Fibroblast of the aortic adventitia (primary cell): ENCODE measurements around the gene CTDP1. TPM values are rescaled to one million over a fixed set of nuclear protein-coding genes. Genes with fewer than 3 reads are reported as not detected.

ENCODE experiments used
- DNase-seq: peaks from one replicate; pipeline ENCODE4 v3.0.0-alpha.2; 2010; ENCODE audit warnings: low read depth
- H3K4me3 ChIP-seq: 2 replicates; pipeline ENCODE4 v1.5.1; 2011; ENCODE audit warnings: low read depth, mild to moderate bottlenecking, control low read depth, low read length, moderate library complexity
- total RNA-seq: library from RNA; depleted of rRNA; stranded (reverse); fragments of >200 nt; gene quantifications from 2 replicates; pipeline ENCODE4 v1.2.3, GENCODE V29; 2012; ENCODE audit warnings: low replicate concordance
- TF ChIP-seq, protein P1 (sequence below): IDR thresholded peaks from 2 replicates; pipeline ENCODE4 v1.5.1; 2011; ENCODE audit warnings: mild to moderate bottlenecking, low read length, control low read depth, inconsistent platforms; ENCODE audit not compliant: insufficient read depth

Gene CTDP1
- total RNA-seq, 1 donor = 14.1 TPM

DNA sequence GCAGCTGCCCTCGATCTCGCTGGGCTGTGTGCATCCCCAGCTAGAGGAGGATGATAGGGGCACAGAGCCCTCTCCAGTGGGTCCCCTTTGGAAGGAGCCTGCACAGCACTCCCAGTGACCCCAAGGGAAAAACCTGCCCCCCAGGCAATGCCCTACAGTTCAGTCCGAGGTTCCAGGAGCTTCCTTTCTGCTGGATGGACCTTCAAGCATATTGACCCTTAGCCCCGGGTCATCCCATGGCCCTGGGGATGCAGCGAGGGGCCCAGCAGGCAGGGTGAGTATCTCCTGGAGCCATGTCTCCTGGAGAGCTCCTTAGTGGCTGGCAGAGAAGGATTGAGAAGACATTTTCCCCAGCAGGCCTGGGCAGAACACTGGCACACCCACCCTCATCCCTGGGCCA lies 45.4 kb upstream of the CTDP1 start:
- TF ChIP-seq, protein P1, sequence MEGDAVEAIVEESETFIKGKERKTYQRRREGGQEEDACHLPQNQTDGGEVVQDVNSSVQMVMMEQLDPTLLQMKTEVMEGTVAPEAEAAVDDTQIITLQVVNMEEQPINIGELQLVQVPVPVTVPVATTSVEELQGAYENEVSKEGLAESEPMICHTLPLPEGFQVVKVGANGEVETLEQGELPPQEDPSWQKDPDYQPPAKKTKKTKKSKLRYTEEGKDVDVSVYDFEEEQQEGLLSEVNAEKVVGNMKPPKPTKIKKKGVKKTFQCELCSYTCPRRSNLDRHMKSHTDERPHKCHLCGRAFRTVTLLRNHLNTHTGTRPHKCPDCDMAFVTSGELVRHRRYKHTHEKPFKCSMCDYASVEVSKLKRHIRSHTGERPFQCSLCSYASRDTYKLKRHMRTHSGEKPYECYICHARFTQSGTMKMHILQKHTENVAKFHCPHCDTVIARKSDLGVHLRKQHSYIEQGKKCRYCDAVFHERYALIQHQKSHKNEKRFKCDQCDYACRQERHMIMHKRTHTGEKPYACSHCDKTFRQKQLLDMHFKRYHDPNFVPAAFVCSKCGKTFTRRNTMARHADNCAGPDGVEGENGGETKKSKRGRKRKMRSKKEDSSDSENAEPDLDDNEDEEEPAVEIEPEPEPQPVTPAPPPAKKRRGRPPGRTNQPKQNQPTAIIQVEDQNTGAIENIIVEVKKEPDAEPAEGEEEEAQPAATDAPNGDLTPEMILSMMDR = no peak
- DNase-seq = no peak
- H3K4me3 ChIP-seq = no peak overlapping the region

DNA sequence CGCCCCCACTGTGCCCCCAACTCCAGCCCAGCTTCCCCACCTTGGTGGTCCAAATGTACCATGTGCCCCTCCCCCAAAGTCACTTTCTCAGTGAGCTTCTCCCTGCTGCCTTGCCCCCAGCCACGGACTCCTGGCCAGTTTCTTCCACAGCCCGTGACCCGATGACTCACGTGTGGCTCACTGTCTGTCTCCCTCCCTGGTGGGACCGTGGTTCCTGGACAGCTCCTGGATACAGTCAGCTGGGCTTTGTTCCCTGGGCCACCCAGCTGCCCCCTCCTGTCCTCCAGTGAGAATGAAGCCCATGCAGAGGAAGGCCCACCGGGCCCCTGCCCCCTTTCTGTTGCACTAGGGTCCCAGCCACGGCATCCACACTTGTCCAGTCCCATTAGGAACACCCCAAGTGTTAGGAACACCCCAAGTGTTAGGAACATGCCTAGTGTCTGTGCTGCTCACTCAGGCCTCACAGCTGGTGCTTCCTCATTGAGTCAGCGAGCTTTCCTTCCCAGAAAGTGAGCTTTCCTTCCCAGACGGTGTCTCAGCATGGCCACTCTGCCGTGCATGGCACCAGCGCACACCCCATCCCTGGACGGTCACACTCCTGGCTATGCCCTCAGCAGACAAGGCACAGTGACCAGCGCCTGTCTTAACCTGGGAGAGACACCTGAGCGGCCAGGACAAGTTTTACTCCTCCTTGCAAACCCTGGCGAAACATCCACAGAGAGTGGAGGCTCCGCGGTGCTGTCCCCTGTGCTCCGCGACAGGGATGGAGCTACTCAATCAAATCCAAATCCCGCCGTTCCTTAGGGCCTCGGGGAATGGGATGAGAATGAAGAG lies 44.8 kb upstream of the CTDP1 start:
- DNase-seq = no peak

DNA sequence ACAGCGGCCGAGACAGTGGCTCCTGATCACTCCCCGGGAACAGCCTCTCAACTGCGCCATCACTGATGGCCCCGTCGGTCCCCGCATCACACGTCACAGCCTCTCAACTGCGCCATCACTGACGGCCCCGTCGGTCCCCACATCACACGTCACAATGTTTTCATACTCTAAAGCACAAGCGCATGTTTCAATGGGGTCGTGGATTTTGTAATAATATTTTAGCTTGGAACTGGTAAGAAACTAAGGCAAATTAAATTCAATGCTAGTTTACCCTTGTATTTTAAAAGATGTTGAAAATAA lies 44.2 kb upstream of the CTDP1 start:
- no peak for DNase-seq
- H3K4me3 ChIP-seq = no peak overlapping the region
- TF ChIP-seq, protein P1 = no peak

More for the DNA sequence above, 44.8 kb upstream of the CTDP1 start:
- H3K4me3 ChIP-seq = no peak overlapping the region
- TF ChIP-seq, protein P1 = no peak

DNA sequence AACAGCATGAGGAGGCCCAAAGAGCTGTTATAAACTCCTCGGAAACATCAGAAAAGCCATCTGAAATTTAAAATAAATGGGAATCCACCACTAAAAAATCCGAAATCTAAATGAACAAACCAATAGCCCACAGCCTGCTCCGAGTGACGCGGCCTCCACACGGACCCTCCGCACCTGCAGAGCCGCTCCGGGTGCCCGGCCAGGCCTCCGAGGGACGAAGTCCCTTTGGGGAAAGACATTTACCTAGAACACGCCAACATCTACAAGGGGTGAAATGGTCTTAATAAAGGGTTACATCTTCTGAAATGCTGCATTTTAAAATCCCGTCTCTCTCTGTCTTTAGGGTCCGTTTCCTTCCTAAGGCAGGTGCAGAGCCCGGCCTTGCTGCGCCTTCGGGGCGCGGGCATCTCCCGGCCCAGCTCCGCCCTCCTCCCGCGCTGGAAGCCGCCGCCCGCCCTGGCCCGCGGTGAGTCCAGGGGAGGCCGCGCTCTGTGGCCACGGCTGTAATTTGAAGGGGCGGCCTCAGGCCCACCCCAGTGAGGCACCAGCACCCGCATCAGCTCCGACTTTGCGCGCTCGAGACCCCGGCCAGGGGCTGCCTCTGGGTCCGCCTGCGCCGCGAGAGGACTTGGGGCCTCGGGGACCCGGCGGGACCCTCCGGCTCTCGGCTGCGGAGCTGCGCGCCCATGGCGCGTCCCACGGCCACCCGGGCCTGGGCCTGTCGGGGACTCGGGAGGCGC lies 42.3 kb upstream of the CTDP1 start:
- H3K4me3 ChIP-seq = no peak overlapping the region
- TF ChIP-seq, protein P1 = no peak
- DNase-seq = no peak

DNA sequence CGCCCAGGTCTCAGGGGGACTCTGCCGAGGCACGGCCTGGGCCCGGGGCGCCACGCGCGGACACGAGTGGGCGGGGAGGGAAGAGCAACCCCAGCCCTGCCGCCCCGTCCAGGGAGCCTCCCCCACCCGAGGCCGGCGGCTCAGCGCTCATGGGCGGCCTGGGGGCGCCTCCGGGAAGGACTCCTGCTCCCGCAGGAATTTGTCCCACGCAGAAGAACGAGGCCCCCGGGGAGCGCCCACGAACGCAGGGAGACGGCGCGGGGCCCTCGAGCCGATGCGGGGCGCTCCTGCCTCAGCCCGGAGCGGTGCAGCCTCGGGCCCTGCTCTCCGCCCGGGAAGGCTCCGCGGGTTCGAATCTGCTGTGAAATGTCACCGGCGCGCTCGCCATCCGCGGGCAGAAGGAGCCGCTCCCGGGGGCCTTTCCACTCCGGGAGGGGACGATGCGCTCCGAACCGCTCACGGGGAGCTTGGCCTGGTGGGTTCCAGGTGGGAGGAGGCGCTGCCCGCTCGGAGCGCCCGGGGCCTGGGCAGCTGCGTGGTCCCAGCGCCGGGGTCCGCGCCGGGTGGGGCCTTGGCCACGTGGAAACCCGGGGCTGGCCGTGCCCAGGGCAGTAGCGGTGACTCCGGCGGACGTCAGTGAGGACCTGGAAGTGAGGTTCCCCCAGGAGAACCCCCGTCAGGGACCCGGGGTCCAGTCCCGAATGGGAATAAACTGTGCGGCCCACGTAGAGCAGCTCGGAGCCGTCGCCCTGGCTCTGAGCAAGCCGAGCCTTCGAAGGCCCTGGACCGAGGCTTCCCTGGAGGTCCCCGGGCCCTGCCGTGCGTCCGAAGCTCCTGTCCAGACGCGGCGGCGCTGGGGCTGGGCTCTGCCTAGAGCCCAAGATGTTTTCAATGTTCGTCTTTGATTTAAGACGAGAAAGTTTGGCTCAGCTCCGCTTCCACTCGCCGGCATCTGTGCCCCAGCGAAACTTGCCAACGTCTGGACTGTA lies 41.4 kb upstream of the CTDP1 start:
- TF ChIP-seq, protein P1 = no peak
- DNase-seq = no peak
- H3K4me3 ChIP-seq = no peak overlapping the region

DNA sequence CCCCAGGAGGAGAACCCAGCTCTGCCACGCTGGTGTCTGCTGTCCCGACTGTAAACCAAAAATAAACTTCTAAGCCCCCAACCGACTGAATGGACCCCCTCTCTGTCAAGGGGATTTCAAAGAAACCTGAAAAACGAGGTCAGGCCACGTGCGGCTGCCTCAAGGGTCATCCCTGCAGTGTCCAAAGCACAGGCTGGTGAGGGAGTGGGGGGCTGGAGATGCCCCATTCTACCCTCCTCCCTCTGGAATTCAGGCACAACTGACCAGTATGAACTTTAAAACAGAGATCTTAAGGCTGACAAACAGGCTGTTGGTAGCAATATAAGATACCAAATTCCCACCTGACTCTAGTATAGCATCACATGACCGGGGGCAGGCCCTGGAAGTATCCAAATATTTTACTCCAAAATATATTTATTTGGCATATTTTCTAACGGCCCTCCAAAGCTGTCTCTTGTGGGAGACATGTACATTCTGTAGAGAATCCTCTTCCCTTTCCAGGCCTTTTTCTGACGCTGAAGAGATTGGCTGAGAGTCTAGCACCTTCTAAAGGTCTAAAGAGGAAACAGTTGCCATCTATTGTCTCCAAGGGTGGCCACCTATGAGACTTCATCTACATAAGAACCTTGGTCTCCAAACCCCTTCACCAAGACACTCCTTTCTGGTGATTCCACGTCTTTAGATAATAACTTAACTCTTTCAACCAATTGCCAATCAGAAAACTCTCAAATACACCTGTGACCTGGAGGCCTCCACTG lies 40.4 kb upstream of the CTDP1 start:
- DNase-seq = no peak
- H3K4me3 ChIP-seq = no peak overlapping the region
- TF ChIP-seq, protein P1 = no peak
